ENCODE results near the gene C1orf174. TPM values are rescaled to one million over a fixed set of nuclear protein-coding genes. Genes with fewer than 3 reads are reported as not detected.

Gene C1orf174
- total RNA-seq, 2 experiments from 2014 or later: 16.8 to 18.5 TPM

DNA sequence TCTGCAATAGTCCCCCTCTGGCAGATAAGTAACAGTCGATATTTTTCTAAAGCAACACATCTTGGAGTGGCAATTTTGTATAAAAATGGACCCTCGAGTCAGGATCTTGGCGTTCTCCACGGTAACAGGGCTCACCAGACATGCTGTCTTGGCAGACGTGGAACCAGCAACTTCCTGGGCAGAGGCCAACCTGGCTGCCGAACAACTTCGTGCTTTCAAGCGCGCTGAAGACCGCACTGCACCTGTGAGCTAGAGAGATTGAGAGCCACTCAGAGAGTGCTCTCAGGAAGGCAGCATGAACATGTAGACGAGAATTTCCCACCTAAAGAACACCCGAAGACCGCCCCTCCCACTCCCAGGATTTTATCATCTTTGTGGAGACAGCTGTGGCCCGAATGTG lies 7.3 kb downstream of the C1orf174 start:
- Histone ChIP-seq H3K4me3 (ENCODE audit: low read length) (no peak overlapping the region), H3K9me3 (ENCODE audit: control insufficient read depth in 1 of 2, insufficient read depth in 1 of 2, low read length in 2 of 2) (peaks cover 2 to 4% of the 10 kb centered on the region in 2 experiments), H3K4me1 (ENCODE audit: insufficient read depth, low read length) (peaks cover 18% of the 10 kb centered on the region), H3K27ac (ENCODE audit: low read depth in 1 of 2, low read length in 2 of 2) (no peak overlapping the region), H3K27me3 (ENCODE audit: control insufficient read depth in 1 of 2, insufficient read depth in 2 of 2, low read length in 2 of 2) (no peaks in the 10 kb centered on the region), H3K36me3 (ENCODE audit: insufficient read depth, low read length) (peaks cover 42% of the 10 kb centered on the region)
- TF ChIP-seq, protein P1, sequence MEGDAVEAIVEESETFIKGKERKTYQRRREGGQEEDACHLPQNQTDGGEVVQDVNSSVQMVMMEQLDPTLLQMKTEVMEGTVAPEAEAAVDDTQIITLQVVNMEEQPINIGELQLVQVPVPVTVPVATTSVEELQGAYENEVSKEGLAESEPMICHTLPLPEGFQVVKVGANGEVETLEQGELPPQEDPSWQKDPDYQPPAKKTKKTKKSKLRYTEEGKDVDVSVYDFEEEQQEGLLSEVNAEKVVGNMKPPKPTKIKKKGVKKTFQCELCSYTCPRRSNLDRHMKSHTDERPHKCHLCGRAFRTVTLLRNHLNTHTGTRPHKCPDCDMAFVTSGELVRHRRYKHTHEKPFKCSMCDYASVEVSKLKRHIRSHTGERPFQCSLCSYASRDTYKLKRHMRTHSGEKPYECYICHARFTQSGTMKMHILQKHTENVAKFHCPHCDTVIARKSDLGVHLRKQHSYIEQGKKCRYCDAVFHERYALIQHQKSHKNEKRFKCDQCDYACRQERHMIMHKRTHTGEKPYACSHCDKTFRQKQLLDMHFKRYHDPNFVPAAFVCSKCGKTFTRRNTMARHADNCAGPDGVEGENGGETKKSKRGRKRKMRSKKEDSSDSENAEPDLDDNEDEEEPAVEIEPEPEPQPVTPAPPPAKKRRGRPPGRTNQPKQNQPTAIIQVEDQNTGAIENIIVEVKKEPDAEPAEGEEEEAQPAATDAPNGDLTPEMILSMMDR (IDR thresholded peaks at IDR 0.05): no peak
- H3K27ac Mint-ChIP-seq: peak overlapping the region; percentile 53
- no peaks in the 10 kb centered on the region for H3K27me3 Mint-ChIP-seq
- no peak overlapping the region for H3K4me3 Mint-ChIP-seq
- DNase-seq (no peak), ATAC-seq (ENCODE audit: poor library complexity) (no peak)
- peaks cover 74% of the 10 kb centered on the region for H3K36me3 Mint-ChIP-seq (ENCODE audit: low read depth)
- ChIA-PET POLR2A (no interaction called here), CTCF (no interaction called here)
- intact Hi-C loops (cut with DNase I, micrococcal nuclease): no loop called here
- peaks cover 2% of the 10 kb centered on the region for H3K9me3 Mint-ChIP-seq
- H3K4me1 Mint-ChIP-seq (ENCODE audit: low read depth): peaks cover 26% of the 10 kb centered on the region

DNA sequence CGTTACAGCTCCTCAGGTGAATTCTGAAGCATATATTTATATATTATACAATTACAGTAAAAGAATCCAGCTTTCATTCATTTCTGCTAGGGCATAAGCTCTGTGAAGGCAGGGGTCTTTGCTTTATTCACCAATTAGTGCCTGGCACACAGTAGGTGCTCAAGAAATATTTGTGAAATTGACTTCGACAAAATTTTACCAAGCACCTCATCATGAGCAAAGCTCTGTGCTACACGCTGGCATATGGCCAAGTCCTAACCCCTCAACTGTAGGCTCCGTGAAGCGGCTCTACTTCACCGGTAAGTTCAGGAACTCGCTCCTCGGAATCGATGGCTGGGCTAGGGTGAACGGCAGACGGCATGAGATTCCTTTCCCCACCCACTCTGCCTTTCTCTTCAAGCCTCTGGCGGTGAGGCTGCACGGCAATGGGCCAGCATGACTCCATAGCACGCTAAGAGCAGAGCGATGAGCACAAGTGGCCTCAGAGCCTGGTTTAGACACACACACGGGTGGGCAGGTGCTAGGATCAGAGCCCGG lies 8.7 kb downstream of the C1orf174 start:
- H3K4me3 Mint-ChIP-seq: peak overlapping the region; percentile 30
- no peaks in the 10 kb centered on the region for H3K27me3 Mint-ChIP-seq
- peaks cover 18% of the 10 kb centered on the region for H3K4me1 Mint-ChIP-seq (ENCODE audit: low read depth)
- intact Hi-C loops (cut with DNase I, micrococcal nuclease): no loop called here
- ChIA-PET POLR2A (no interaction called here), CTCF (interaction anchor here (1.0 kb wide), 1 partner anchor 20 kb away, joined by 3 read pairs; no protein-coding TSS in a partner anchor)
- TF ChIP-seq, protein P1 (IDR thresholded peaks at IDR 0.05): no peak
- Histone ChIP-seq H3K36me3 (ENCODE audit: insufficient read depth, low read length) (peaks cover 49% of the 10 kb centered on the region), H3K27me3 (ENCODE audit: control insufficient read depth in 1 of 2, insufficient read depth in 2 of 2, low read length in 2 of 2) (no peaks in the 10 kb centered on the region), H3K27ac (ENCODE audit: low read depth in 1 of 2, low read length in 2 of 2) (peak overlapping the region in 1 of 2 donors; percentile 44), H3K9me3 (ENCODE audit: control insufficient read depth in 1 of 2, insufficient read depth in 1 of 2, low read length in 2 of 2) (no peaks in the 10 kb centered on the region), H3K4me1 (ENCODE audit: insufficient read depth, low read length) (peaks cover 18% of the 10 kb centered on the region), H3K4me3 (ENCODE audit: low read length) (no peak overlapping the region)
- no peak for ATAC-seq (ENCODE audit: poor library complexity)
- H3K9me3 Mint-ChIP-seq: no peaks in the 10 kb centered on the region
- DNase-seq: peak in 2 of 14 experiments; percentile 26 to 28
- peak overlapping the region; percentile 80 for H3K27ac Mint-ChIP-seq
- peaks cover 69% of the 10 kb centered on the region for H3K36me3 Mint-ChIP-seq (ENCODE audit: low read depth)

DNA sequence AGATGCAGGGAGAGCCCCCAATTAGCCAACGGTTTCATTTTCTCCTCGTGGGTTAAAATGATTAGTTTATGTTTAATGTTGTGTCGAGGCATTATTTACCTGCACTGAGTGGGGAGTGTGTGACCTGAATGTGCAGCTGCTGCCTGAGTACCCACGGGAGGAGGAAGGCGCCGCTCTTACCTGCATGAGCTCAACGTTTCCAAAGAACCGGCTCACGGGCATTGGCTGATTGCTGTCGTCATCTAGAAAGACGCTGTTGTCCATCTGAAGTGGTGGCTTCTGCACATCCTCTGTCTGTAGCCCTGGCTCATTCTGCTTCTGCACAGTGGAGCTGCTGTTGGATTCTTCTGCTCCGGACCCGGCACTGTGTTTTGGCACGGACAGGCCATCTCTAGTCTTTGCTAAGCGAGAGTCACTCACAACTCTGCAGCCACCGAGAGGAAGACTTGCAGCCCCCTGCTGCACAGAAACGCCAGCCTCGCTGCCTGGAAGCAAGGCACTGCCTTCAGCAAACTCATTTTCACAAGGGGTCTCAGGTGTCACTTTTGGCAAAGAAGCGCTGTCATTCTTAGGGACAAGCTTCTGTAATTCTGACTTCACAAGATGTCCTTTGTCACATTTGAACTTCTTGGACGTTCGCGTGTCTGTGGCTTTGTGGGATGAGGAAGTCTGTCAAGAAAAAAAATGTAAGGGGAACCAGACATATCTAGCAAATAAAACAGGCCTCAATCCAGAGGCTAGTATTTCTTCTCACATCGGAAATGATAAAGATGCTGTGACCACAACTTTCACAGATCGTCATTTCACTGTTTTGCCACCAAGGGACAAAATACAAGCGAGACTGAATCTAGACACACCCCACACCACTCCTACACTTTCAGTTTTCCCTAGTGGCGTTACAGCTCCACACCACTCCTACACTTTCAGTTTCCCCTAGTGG lies 9.4 kb downstream of the C1orf174 start:
- peaks cover 50% of the 10 kb centered on the region for H3K36me3 ChIP-seq (ENCODE audit: insufficient read depth, low read length)
- CTCF ChIA-PET: interaction anchor here (1.0 kb wide), 1 partner anchor 21 kb away, joined by 3 read pairs; no protein-coding TSS in a partner anchor
- H3K4me1 ChIP-seq (ENCODE audit: insufficient read depth, low read length): peaks cover 18% of the 10 kb centered on the region
- intact Hi-C loops (cut with DNase I, micrococcal nuclease): no loop called here
- peak in 3 of 14 experiments; percentile 63 to 79 (median 70) for DNase-seq
- H3K4me1 Mint-ChIP-seq (ENCODE audit: low read depth): peaks cover 11% of the 10 kb centered on the region
- no peaks in the 10 kb centered on the region for H3K9me3 ChIP-seq (ENCODE audit: control insufficient read depth in 1 of 2, insufficient read depth in 1 of 2, low read length in 2 of 2)
- no peaks in the 10 kb centered on the region for H3K9me3 Mint-ChIP-seq
- H3K27me3 ChIP-seq (ENCODE audit: control insufficient read depth in 1 of 2, insufficient read depth in 2 of 2, low read length in 2 of 2): no peaks in the 10 kb centered on the region
- H3K4me3 Mint-ChIP-seq: peak overlapping the region; percentile 48
- peaks cover 66% of the 10 kb centered on the region for H3K36me3 Mint-ChIP-seq (ENCODE audit: low read depth)
- H3K27ac ChIP-seq (ENCODE audit: low read depth in 1 of 2, low read length in 2 of 2): peak overlapping the region in 1 of 2 donors; percentile 44
- POLR2A ChIA-PET: no interaction called here
- H3K4me3 ChIP-seq (ENCODE audit: low read length): peak overlapping the region; percentile 34
- peak overlapping the region; percentile 80 for H3K27ac Mint-ChIP-seq
- no peaks in the 10 kb centered on the region for H3K27me3 Mint-ChIP-seq
- ATAC-seq (ENCODE audit: poor library complexity): peak; percentile 61
- TF ChIP-seq, protein P1 (IDR thresholded peaks at IDR 0.05): no peak
